Measurements from ENCODE around the gene PRAMEF15.
"Not testable (repeated sequence)": the region's sequence is repeated elsewhere in the genome, so short reads cannot be mapped to it uniquely, and the experiment has no call there.

The PRAMEF15 gene

GRCh38 chr1:13315281-13315680, at the start of gene PRAMEF15:
PRAMEF15 (plus strand) TSS chr1:13315581; CDS start chr1:13318408, 2,827 bp downstream.
- H3K4me3 ChIP-seq (ENCODE audit: control insufficient read depth, low read depth, low read length); DNase-seq (ENCODE audit: low read depth): not testable (repeated sequence)

GRCh38 chr1:13277016-13277415, 38.4 kb upstream of the PRAMEF15 start:
- not testable (repeated sequence) for DNase-seq (ENCODE audit: low read depth); H3K4me3 ChIP-seq (ENCODE audit: control insufficient read depth, low read depth, low read length)

GRCh38 chr1:13279617-13280016, 35.8 kb upstream of the PRAMEF15 start:
- H3K4me3 ChIP-seq (ENCODE audit: control insufficient read depth, low read depth, low read length); DNase-seq (ENCODE audit: low read depth): not testable (repeated sequence)

- DNase-seq (ENCODE audit: low read depth); H3K4me3 ChIP-seq (ENCODE audit: control insufficient read depth, low read depth, low read length): not testable (repeated sequence)
Observed at GRCh38 chr1:13285037-13285436, 30.3 kb upstream of the PRAMEF15 start, which contains the start of gene PRAMEF8. PRAMEF8 (minus strand) TSS chr1:13285137; CDS start chr1:13284091, 1,046 bp downstream.

GRCh38 chr1:13289030-13289429, 26.4 kb upstream of the PRAMEF15 start:
- not testable (repeated sequence) for H3K4me3 ChIP-seq (ENCODE audit: control insufficient read depth, low read depth, low read length); DNase-seq (ENCODE audit: low read depth)

- H3K4me3 ChIP-seq (ENCODE audit: control insufficient read depth, low read depth, low read length); DNase-seq (ENCODE audit: low read depth): not testable (repeated sequence)
Observed at GRCh38 chr1:13297216-13297931, 18.0 kb upstream of the PRAMEF15 start.

GRCh38 chr1:13298699-13299098, 16.7 kb upstream of the PRAMEF15 start:
- not testable (repeated sequence) for H3K4me3 ChIP-seq (ENCODE audit: control insufficient read depth, low read depth, low read length); DNase-seq (ENCODE audit: low read depth)

GRCh38 chr1:13302197-13302596, 13.2 kb upstream of the PRAMEF15 start:
- not testable (repeated sequence) for DNase-seq (ENCODE audit: low read depth); H3K4me3 ChIP-seq (ENCODE audit: control insufficient read depth, low read depth, low read length)

- not testable (repeated sequence) for H3K4me3 ChIP-seq (ENCODE audit: control insufficient read depth, low read depth, low read length); DNase-seq (ENCODE audit: low read depth)
Observed at GRCh38 chr1:13303239-13303638, 12.1 kb upstream of the PRAMEF15 start, which contains the start of gene PRAMEF33. PRAMEF33 (plus strand) TSS chr1:13303539; CDS start chr1:13305955, 2,416 bp downstream.

- not testable (repeated sequence) for DNase-seq (ENCODE audit: low read depth); H3K4me3 ChIP-seq (ENCODE audit: control insufficient read depth, low read depth, low read length)
Observed at GRCh38 chr1:13342496-13342895, 27.1 kb downstream of the PRAMEF15 start.

GRCh38 chr1:13347034-13347433, 31.7 kb downstream of the PRAMEF15 start, which contains the start of gene PRAMEF14:
PRAMEF14 (minus strand) TSS chr1:13347134; CDS start chr1:13345314, 1,820 bp downstream.
- H3K4me3 ChIP-seq (ENCODE audit: control insufficient read depth, low read depth, low read length); DNase-seq (ENCODE audit: low read depth): not testable (repeated sequence)

GRCh38 chr1:13353476-13353875, 38.1 kb downstream of the PRAMEF15 start:
- H3K4me3 ChIP-seq (ENCODE audit: control insufficient read depth, low read depth, low read length); DNase-seq (ENCODE audit: low read depth): not testable (repeated sequence)

GRCh38 chr1:13354475-13354874, 39.1 kb downstream of the PRAMEF15 start:
- not testable (repeated sequence) for H3K4me3 ChIP-seq (ENCODE audit: control insufficient read depth, low read depth, low read length); DNase-seq (ENCODE audit: low read depth)

GRCh38 chr1:13356774-13357173, 41.4 kb downstream of the PRAMEF15 start:
- DNase-seq (ENCODE audit: low read depth): peak; percentile 17
- not testable (repeated sequence) for H3K4me3 ChIP-seq (ENCODE audit: control insufficient read depth, low read depth, low read length)
- TF ChIP-seq CTCF (IDR thresholded peaks at IDR 0.05; ENCODE audit: control insufficient read depth, insufficient read depth, low read depth, low read length, missing control alignments): peak; percentile 47

- not testable (repeated sequence) for H3K4me3 ChIP-seq (ENCODE audit: control insufficient read depth, low read depth, low read length); DNase-seq (ENCODE audit: low read depth)
Observed at GRCh38 chr1:13362364-13362763, 47.0 kb downstream of the PRAMEF15 start.

- H3K4me3 ChIP-seq (ENCODE audit: control insufficient read depth, low read depth, low read length); DNase-seq (ENCODE audit: low read depth): not testable (repeated sequence)
Observed at GRCh38 chr1:13364928-13365327, 49.5 kb downstream of the PRAMEF15 start.

GRCh38 chr1:13366536-13366935, 51.2 kb downstream of the PRAMEF15 start:
- H3K4me3 ChIP-seq (ENCODE audit: control insufficient read depth, low read depth, low read length); DNase-seq (ENCODE audit: low read depth): not testable (repeated sequence)

GRCh38 chr1:13368544-13368943, 53.2 kb downstream of the PRAMEF15 start:
- DNase-seq (ENCODE audit: low read depth); H3K4me3 ChIP-seq (ENCODE audit: control insufficient read depth, low read depth, low read length): not testable (repeated sequence)
